GM19468 (cell line): Measurements from ENCODE around the gene IQSEC2.

Experiments used
- ATAC-seq: cut with Tn5 transposase; IDR thresholded peaks from one replicate; pipeline ENCODE4 v1.9.1; 2021; ENCODE audit warnings: mild to moderate bottlenecking, moderate library complexity, moderate number of reproducible peaks; ENCODE audit not compliant: unreplicated experiment; ENCODE audit errors: extremely low read depth

The IQSEC2 gene

DNA sequence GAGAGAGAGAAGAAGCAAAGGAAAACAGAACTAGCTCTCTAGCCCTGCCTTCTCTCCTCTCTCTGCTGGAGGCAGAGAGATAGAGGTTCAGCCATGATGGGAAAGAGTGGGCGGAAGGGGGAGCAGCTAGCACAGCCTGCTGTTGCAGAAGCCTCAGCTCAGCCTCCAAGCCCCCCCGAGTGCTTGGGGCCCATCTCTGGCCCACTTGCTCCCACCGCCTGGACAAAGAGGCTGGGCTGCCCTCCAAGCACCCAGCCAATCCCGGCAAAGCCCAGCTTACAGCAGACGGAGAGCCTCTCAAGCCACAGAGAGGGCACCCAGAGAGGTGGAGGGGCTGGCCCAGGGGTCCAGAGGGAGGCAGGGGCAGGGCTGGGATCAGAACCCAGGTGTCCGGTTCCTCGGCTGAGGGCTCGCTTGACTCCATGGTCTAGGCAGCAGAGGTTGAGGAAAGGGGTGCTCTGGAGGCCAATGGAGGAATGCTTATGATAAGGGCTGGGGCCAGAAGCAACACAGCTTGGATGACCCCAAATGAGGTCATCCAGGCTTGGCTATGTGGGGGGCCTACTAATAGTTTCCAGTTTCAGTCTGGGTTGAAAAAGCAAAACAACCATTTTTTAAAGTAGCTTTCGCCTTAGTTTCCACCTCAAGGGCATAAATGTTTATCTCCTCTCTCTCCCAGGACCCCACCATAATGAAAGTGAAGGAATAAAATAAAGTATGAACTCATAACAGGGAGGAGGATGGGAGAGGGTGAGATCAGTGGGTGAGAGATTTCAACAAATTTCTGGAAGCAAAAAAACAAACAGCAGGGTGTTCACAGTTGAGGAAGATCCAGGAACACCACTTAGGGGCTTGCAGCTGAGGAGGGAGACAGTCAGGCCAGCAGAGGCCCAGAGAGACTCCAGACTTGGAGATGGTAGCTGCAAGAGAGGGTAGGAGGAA is 24.9 kb upstream of the IQSEC2 start:
- ATAC-seq: no peak

DNA sequence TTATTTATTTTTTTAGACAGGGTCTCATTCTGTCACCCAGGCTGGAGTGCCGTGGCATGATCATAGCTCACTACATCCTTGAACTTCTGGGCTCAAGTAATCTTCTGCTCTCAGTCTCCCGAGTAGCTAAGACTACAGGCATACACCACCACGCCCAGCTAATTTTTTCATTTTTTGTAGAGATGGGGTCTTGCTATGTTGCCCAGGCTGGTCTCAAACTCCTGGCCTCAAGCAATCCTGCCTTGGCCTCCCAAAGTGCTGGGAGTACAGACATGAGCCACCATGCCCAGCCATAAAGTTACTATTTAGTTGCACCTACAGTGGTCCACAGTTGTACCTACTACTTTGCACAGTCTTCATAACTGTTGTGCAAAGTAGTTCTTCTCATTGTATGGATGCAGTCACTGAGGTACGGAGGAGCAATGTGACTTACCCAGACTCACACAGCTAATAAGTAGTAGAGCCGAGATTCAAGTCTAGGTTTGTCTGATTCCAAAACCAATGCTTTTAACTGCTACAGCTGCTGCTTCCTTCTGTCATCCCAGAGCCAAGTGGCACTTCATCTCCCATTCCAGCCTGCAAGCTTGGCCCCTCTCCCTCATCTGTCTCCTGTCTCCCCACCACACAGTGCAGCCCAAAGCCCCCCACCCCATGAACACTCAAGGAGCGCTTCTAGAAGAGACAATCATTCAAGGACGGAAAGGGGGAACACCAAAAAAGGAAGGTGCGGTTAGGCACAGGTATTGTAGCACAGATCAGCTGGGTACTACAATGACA is 24.0 kb upstream of the IQSEC2 start:
- no peak for ATAC-seq

DNA sequence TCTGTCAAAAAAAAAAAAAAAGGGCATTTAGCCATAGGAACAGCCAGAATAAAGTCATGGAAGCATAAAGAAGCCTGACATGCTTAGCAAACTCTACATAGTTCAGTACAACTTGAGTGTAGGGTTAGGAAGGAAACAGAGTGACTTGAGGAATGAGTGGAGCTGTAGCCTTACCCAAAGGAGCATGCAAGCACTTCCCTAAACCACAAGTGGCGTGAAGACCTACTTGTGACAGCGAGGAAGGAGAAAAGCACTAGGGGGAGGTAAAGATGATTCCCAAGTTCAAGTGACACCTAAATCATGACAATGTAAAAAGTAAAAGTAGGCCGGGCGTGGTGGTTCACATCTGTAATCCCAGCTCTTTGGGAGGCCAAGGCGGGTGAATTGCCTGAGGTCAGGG is 21.8 kb upstream of the IQSEC2 start:
- ATAC-seq: no peak

DNA sequence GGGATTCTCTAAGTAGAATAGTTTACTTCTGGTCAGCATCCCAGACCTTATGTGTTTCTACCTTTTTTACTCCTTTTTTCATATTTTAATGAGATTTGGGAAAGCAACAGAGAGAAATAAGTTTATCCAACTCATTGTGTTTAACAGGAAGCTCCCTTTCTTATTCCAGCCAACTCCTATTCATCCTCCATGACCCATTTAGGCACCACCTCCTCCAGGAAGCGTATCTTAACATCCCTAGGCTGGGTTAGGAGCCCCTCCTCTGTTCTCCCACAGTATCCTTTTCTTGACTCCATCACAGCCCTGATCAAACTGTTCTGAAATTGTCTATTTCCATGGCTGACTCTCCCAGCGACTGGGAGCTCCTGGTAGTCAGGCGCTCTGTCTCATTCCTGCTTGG is 18.8 kb upstream of the IQSEC2 start:
- ATAC-seq: no peak

DNA sequence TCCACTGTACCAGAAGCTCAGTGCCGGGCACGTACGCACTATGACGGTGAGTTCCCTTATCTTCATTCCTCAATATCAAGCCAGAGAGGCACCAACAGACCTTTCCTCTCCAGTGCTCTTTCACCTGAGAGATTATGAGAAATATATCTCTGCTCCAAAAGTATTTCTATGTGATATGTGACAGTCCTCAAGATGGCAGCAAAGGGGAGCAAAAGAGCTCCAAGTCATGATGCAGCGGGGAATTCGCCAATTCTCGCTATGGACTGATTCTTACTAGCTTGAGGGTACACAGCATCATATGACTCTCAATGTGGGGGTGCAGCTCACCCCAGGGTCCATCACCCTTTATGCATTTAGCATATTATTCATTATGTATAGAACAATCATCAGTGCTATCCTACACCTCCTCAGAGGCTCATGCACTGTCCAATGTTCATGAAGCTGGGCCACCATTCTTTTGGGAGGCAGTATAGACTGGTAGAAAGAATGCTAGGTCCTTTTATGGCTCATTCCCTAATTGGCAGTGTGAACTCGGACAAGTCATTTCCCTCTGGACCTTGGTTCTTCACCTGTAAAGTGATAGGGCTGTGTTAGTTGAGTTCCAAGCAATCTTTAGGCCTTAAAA is 12.8 kb upstream of the IQSEC2 start:
- ATAC-seq: no peak

DNA sequence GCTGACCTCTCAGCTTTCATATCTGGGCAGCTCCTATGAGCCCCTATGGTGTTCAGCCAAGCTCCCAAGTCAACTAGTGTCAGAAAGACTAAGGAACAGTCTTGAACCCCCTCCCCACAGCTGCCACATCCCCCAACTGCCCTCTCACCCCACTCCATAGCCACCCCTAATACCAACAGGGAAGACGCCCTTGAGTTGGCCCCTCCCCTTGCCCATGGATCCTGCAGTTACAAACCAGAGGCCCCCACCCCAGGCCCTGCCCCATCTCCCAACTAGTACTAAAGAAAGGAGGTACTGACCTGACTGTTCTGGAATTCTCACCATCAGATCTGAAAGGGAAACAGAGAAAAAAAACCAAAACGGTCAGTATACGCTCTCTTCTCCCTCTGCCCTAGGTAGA is 10.2 kb upstream of the IQSEC2 start:
- ATAC-seq: no peak

DNA sequence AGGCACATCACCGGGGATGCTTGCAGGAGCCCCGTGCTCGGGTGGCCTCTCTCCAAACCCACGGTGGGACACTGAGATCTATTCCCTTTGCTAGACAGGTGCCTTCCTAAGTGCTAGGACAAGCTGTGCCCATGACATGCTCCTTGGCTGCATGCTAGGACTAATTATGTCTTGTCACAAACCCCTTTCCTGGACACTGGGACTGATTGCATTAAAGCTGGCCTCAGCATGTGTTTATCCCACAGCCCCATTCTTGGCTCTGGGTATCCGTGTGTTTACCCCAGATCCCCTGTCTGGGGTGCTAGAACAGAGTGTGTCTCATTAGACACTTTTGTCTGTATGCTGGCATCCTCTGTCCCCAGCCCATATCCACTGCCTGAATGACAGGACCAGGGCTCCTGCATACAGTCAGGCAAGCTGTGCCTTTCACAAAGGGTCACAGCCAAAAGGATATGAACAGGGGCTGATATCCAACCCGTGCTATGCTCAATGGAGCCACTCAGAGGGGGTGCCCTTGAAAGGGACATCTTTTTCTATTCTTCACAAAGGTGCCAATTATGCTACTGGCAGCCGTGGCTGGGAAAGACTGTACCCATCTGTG is 9.2 kb upstream of the IQSEC2 start:
- ATAC-seq: no peak

DNA sequence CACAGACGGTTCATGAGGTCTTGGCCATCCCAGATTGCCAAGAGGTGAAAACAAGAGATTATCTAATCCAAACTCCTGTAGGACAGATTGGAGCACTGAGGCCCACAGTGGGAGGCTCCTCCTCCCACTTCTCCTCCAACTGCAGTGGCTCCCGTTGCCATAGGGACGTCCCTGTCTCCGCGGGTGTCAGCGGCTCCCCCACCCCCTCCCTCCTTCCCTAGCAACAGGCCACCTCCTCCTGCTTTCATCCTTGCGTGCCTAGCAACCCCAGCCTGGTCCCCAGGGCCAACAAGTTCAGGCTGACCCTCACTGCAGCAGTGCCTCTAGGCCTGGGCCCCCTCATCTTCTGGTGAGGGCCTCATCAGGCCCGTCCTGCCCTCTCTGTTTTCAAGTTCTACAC is 6.8 kb upstream of the IQSEC2 start:
- no peak for ATAC-seq

DNA sequence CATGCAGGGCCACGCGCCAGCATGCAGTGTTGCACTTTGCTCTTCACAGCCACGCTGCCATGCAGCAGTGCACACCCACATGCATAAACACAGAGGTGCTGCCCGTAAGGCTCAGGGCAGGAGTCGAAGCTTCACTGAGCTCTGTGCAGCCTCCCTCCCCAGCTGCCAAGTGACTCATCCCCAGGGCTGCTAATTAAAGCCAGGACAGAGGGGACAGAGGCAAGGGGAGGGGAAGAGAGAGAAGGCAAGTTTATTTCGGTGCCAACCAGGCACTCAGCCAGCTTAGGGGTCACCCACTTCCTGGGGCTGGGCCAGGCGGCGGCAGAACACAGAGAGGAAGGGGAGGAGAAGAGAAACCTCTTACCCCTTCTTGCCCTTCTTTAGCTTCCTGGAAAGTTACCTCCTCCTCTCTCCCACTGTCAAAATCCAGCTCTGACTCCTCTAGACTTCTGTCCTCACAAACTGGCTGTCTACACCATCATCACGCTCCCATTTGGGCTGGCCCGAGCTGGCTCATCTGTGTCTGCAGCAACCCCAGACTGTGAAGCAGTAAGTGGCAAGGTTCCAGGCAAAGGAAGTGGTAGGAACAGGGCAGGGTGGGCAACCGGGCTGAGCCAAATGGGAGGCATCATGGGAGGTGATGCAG is 6.2 kb upstream of the IQSEC2 start:
- ATAC-seq: no peak

DNA sequence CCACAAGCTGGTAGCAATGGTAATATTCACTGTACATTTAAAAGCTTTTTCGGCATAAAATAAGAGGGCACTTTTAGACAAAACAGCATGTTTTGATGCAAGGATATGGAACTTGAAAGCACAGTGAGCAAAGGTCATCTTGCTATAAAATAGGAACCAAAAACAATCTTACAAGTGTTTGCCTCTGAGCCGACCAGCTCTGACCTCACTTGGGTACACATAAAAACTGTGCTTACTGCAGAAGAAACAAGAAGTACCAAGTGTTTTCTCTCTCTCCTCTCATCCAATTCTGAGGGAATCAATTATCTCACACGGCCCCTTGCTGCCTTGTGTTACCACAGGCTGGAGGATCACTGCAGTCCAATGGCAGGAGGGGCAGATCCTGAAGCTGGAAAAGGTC is 4.8 kb upstream of the IQSEC2 start:
- no peak for ATAC-seq

DNA sequence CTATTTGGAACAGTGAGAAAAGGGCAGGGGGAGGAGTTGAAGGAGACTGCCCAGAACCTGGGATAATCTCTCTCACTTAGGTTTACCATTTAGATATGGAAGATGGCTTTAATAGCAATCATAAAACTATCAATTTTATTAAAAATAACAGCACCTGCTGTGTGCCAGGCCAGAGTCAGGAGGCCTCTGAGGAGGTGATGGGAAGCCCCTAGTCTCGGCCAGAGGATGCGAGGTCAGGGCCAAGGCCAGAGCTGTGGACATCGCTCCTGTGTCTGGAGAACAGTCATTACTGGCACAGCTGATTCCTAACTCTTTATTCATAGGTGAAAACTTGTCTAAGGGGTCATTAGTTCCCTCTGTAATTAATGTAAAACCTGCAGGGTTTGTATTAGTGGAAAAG is 4.2 kb upstream of the IQSEC2 start:
- no peak for ATAC-seq

DNA sequence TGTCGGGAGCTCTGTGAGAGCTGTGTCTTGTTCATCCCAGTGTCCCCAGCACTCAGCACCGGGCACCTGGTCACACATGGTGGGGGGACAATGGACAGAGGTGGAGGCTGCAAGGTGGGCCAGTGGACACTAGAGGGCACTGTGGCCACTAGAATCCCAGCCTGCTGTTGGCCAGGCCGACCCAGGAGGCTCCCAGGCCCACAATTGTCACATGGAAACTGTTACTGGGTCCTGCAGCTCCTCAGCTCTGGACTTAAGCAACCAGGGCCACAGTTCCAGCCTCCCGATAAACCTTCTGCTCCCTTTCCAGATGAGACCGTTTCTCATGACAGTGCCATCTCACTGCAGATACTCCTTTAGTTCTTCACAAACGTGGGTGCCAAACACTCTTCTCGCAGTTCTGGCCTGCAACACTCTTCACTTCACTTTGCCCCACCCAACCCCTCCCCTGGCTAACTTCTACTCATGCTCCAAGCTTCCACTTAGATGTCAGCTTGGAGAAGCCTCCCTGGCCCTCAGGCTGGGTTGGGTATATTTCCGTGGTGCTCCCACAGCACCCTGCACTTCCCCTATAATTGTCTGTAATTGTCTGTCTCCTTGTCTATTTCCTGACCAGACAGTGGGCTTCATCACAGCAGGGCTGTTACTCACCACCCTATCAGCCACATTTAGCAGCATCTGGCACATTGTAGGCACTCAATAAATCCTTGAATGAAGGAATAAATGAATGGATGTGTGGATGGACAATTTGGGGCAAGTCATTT is 3.5 kb upstream of the IQSEC2 start:
- ATAC-seq: no peak

DNA sequence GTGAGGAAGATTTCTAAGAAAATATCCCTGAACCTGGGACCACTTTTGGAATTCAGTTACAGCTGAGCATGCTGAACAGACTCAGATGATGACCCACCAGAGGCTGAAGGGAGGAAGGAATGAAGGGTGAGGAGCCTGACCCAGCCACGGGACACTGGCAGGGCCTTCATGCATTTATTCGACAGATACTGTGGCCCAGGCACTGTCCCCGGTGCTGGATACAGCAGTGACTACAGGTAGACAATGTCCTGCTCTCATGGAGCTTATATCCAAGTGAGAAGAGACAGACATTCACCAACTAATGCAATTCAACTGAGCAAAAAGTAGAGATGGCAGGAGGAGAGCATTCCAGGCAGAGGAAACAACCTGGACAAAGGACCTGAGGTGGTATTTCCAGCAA is 2.2 kb upstream of the IQSEC2 start:
- ATAC-seq: no peak

DNA sequence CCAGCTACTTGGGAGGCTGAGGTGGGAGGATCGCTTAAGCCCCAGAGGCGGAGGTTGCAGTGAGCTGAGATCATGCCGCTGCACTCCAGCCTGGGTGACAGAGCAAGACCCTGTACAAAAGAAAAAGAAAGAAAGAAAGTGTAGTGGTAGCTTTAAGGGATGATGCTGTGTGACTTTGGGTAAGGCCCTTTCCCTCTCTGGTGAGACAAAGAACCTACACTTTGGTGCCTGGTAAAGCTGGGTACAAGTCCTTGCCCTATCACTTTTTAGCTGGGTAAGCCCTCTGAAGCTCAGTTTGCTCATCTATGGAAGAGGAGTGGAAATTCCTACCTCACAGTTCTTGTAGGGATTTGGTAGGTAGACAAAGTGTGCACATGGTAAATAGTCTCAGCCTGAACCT is 1.7 kb upstream of the IQSEC2 start:
- ATAC-seq: no peak

DNA sequence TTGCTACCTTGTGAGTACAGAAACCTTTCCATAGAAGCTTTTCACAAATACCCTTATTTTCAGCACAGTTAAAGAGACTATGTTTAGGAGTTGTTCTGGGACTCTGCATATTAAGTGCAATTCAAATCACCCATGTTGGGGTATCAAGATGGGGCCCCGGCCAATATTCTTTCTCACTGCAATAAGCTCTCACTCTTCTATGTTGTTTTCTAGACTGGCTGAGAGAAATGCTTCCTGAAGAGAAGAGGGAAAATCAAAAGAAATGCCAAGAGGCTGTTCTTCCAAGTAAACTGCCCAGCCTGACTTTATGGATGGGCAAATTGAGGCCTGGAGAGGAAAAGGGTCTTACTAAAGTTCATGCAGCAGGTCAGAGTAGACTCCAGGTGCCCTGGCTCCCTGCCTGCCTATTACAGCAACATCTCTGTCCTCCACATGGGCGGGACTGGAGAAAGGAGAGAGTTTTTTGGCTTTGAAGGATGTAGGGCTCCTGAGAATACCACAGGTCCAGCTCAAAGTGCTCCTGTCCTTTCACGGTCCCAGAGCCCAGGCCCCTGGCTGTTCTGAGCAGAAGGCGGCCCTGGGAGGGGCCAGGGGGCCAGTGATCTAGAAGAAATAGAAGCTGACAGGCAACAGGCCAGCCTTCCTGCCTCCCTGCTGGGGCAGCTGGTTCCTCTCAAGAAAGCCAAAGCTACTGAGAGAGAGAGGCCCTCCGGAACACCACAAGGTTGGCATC is 745 bp upstream of the IQSEC2 start:
- no peak for ATAC-seq

DNA sequence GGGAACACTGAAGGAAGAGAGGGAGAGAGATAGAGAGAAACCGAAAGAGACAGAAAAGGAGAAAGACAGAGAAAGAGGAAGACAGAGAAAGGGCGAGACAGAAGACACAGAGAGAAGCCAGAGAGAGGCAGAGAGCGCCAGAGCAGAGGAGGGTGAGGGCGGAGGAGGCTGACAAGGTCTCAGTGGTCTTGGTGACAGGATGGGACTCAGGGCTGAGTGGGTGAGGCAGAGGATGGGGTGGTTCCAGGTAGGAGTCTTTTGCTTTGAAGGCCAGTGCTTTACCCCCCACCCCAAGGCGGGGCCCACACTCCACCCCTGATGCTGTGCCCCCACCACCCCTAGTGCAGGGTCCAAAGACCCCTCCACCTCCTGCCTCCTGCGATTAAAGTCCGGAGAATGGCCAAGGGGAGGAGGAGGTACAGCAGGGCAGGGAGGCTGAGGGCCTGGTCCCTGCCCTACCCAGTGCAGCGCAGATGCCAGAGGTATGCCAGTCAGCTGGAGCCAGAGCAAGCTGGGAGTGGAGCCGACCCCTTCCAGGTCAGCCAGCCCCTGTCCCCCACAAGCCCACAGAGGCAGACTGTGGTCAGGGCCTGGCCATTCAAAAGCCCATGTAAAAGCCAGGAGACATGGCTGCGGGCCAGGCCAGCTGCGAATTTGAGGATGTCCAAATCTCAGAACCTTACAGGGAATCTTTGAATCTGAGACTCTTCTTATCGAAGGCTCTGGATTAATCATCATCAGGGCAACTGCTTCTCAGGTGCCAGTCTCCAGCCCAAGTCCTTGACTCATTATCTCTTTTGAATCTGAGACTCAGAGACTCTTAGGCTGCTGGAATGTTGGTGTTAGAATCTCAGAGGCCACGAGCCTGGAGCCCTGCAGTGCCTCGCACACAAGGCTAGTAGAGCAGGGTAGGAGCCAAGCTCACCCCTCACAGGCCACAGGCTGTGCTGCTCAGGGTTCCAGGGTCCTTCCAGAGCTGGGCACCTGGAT is 758 bp downstream of the IQSEC2 start:
- no peak for ATAC-seq
